SW 1271 (cell line): ENCODE results near the gene MAFF.

ENCODE experiments used
- DNase-seq, 2 experiments: peaks; one replicate each; lab custom pipeline; 2025; lab: John Stamatoyannopoulos, UW

The MAFF gene

DNA sequence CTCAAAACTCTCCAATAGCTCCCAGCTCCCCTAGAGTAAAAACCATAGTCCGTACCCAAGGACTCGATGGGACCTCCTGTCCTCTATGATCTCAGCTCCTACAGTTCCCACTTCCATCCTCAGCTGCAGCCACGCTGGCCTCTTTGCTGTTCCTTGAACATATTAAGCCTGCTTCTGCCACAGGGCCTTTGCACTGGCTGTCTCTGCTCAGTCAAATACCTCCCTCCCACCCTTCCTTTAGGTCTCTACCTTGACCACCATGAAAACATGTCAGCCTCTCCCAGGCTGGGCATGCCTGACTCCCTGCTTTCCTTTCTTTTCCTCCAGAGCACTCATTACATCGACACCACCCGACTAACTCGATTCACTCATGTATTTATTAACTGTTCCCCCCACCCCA is 46.5 kb downstream of the MAFF start:
- no peak for DNase-seq

DNA sequence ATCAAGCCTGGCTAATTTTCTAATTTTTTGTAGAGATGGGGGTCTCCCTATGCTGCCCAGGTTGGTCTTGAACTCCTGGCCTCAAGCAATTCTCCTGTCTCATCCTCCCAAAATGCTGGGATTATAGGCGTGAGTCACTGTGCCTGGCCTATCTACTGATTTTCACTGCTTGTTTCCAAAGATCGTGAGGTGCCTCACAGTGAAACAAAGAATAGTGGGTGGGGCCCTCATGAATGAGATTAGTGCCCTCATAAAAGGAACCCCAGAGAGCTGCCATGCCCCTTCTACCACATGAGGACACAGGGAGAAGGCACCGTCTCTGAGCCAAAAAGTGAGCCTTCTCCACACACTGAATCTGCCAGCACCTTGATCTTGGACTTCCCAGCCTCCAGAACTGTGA is 47.5 kb downstream of the MAFF start:
- no peak for DNase-seq

DNA sequence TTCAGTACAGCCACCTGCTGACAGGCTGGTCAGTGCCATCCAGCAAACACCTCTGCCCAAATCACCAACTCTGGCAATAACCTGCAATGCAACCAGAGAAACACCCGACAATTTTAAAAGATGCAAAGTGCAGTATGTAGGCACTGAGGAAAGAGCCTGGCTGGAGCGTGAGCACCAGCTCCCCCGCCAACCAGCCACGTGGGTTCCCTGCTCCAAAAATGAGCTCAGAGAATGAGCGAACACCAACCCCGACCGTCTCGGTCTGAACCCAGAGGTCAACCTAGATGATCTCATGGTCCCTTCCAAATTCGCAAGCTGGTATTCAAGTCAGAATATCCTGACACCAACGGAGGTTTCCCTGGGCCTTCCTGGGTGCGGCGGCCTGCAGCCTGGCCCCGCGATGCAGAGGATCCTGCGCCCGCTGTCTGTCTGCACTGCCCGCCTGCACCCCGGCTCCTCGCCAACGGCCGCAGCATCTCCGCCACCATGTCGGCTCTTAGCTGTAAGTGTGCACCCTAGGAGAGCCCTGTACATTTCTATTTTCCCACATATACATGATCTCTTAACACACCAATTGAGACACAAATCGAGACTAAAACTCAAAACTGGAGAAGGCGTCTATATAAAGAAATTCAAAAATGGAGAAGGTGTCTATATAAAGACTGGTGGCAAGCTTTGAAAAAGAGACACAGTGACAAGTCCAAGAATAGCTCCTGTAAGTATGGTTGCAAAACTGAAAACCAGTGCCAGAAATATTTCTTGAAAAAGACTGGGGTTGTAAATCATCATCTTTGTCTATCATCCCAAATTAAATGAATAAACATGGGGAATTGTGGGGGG is 48.2 kb downstream of the MAFF start:
- DNase-seq = no peak

DNA sequence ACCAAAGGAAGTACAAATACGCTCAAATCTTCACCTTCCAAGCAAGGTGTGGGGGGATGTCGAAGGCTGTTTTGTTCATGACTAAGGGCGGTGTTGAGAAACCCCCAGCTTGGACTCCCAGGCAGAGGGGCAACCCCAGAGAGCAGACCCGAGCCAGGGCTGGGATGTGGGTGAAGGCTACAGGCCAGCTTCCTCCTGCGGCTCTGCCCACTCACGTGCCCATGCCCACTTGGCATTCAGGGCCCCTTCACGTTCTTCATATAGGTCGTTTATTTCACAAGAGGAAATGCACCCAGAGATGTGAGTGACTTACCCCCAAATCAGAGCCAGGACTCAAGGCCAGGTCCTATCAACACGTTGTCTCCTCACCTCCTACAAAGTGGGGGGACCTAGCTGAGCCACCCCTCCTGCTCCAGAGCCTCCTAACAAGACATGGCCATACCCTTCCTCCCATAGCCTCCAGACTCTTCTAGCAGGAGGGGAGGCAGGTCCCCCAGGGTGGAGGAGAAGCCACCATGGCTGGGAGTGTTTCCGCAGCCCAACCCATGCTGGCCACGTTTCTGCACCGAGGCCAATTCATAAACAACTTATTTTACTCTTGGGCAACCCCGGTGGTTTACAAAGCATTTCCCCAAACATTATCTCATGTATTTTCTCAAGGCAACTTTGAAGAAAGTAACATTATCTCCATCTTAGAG is 49.0 kb downstream of the MAFF start:
- no peak for DNase-seq

DNA sequence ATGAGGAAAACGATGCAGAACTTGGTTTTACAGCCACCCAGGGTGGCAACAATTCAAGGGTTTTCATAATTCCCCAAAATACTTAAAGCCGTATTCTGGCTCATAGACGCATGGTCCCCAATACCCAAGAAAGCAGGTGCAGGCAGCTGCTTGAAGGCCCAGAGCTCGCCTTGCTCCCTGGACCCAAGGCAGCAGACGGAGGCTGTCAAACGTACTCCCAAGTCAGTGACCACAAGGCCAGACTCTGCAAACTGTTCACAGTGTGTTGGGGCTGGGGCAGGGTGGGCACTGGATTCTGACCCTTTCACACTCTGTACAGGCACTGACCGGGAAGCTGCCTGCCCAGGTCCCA is 49.5 kb downstream of the MAFF start:
- no peak for DNase-seq

DNA sequence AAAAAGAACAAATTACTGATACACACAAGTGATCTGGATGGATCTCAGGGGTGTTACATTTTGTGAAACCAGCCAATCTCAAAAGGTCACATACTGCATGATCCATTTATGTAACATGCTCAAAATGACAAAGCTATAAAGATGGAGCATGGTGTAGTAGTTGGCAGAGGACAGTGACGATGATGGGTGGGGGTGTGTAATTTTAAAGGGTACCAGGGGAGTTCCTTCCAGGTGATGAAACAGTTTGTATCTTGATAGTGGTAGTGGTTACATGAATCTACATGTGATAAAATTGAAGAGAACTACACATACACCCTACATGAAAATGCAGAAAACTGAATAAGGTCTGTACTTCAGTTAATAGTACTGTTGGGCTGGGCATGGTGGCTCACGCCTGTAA is 53.9 kb downstream of the MAFF start:
- DNase-seq = no peak

DNA sequence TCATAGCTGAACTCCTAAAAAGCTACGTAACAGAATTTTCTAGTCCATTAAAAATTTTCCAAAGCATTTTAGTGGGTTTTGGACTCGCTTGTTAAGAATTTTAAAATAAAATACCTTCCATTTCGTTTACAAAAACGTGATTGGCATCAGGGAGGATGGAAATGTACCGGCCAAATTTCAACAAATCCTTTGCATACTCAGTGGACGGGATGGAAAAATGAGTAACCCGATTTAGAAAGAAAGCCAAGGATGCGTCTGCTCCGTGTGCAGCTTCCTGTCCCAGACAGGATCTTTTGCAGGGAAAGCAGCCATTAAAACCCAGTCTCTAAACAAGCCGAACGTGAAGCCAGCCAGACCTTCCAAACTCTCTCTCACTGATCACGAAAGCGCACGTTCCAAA is 55.4 kb downstream of the MAFF start:
- DNase-seq = no peak

DNA sequence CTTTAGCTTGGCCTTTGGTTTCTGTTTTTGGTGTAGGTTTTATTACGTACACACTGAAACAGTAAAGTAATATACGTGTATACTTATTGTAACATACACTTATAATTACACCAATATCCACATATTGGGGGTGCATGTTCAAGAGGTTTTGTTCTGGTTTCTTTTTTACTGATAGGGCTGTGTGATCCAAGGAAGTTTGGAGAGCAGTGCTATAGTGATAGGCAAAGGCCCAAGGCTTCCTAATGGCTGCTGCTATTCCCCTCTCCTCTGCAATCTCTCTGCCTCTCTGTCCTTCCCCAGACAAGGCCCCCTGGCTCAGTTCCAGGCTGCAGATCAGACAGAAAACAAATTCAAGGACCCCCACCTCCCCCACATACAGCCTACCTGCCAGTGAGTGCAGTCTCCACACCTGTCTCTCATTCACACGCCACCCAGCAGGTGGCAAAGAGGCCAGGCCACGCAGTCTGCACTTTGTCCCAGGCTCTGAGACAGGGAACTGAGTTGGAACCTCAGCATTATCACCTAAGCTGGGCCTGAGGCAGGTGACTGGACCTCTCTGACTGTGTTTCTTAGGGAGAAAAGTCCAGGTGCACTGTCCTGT is 56.0 kb downstream of the MAFF start:
- no peak for DNase-seq

DNA sequence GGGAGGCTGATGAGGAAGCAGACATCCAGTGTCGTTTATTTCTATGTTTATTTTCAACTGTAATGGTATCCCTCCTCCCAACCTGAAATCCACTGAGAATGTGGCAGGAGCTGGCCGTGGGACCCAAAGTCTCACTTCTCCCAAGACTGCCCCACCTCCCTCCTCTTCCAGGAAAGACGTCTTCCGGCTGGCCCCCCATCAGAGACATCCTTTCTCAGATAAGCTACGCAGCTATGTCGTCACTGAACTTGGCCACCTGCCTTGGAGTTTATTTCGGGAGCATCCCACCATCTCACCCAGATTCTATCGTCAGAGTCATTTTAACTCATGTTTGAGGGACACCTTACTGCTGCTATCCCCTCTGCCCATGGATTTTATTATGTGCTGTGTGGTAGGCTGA is 57.1 kb downstream of the MAFF start:
- no peak for DNase-seq

DNA sequence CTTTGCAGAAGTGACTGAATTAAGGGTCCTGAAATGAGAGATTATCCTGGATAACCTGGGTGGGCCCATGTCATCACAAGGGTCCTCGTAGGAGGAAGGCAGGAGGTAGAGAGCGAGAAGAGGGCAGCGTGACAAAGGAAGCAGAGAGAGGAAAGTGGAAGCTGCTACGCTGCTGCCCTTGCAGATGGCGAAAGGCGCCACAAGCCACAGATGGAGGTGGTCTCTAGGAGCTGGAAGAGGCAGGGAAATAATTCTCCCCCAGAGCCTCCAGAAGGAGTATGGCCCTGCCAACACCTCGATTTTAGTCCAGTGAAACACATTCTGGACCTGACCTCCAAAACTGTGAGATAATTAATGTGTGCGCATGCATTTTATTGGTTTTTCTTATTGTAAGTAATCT is 57.6 kb downstream of the MAFF start:
- DNase-seq = no peak

DNA sequence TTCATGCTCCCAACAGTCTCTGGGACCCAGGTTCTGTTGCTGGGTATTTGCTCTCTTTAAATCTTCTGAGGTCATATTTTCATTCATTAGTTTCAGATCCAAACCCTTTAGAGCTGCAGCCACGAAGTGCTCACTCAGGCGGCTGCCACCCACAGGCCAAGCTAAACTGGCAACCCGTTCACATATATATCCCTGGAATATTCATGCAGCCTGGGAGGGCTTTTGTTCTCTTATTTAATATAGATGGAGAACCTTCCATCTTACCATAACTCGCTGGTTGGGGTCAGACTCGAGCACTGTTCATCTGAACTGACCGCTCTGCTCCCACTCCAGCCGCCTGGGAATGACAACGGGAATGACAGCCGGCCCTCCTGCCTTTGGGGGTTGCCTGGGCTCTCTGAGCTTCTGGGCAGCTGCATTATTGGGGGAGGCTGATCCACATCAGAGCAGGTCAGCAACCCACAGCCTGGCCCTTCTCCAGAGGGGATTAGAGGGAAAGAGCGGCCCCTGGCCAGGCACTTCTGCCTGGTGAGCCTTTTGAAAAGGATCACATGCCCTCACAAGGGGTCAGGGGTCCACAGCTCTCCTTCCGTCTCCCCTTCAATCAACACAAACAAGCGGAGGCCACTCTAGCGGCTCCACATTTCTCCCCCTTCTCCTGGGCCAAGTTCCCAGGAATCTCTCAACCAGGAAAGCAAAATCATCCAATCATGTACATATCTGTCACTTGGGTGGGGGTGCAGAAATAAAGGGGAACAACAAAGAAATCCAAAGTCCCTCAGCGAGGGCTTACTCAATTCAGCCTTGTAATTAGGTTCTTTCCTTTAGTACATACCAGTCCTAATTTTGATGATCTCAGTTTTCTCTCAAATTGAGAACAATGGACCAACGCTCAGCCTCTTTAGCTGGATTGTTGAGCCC is 59.2 kb downstream of the MAFF start:
- no peak for DNase-seq

DNA sequence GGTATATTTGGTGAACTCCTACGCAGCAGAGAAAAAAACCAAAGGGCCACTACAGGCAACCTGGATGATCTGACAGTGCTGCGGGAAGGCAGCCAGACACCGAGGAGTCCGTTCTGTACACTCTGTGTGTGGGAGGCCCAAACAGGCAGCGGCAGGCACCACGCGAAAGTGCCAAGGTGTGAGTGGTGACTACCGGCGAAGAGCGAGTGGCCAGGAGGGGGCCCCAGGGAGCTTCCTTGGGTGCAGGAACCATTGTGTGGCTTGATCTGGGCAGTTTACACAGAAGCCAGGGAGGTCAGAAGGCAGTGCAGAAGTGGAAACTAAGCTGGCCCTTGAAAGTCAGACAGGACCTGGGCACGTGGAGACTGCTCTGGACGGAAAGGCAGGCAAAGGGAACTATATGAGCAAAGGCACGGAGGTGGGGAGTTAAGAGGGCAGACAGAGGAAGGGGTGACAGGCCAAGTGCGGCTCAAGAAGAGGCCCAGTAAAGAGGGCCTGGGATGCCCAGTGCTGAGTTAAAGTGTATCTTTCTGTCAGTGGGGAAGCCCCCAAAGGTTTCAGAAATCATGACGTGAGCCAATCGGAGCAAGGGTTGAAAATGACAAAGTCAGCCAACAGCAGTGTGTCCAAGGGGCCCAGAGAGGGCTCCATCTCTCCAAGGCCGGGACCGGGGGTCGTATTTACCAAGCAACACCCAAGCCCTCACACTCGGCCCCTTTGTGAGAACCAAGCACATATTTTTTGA is 60.4 kb downstream of the MAFF start:
- no peak for DNase-seq

DNA sequence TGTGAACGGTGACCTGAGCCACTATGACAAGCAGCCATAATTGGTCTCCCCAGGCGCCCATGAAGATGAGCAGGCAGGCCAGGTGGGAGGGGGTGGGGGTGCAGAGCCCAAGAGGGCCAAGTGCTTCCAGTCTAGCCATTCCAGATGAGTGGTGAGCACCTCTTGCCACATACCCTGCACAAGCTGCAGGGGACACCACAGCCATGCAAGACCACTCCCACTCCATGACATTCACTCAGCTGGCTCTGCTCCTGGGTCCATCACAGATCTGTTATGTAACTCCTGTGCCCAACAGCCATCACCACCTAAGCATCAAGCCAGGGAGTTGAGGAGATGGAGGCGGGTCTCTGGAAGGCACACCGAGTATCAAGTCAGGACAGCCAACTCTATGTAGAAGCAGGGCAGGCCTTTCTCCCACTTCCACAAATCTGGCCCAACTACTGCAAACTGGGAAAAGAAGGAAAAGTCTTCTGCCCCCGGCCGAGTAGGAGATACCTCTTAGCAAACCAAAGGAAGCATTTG is 62.6 kb downstream of the MAFF start:
- no peak for DNase-seq
